NCI-H524 (cell line): ENCODE results near the gene TRIM9.

ENCODE experiments used
- DNase-seq, 2 experiments: peaks; one replicate each; lab custom pipeline; 2025; lab: John Stamatoyannopoulos, UW

Gene TRIM9

DNA sequence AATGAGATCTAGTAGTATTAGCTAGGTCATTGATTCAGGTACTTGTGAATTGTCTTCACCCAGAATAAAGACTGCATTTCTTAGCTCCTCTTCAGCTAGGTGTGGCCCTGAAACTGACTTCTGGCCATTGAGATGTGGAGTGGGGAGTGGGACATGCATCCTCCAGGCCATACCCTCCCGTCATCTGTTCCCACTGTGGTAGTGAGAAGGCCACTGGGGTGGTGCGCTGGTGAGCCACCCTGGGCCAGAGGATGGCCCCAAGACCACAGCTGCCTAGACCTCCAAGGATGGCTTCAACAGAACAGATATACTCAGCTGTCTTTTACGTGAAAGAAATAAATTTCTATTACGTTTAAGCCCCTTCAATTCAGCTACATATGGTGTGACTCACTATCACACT, 36.5 kb downstream of the TRIM9 start:
- no peak for DNase-seq

- peak in 1 of 2 experiments; percentile 10 for DNase-seq
Measured at GRCh38 chr14:51056421-51056820, 38.5 kb downstream of the TRIM9 start.

DNA sequence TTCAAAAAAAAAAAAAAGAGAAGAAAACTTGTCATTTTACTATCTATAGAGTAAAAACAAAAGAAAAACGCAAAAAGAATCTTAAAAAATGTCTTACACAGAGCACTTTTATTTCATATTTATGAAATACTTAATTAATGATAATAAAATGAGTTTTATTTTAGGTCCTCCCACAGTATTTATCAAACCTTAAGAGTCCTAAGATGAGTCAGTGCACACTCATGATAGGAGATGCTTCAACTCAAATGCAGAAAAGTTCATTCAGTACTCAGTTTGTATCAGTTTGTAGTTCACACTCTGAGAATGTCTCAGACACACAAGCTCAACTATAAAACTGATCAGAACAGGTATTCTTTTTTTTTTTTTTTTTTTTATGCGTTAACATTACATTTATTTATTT, 41.7 kb downstream of the TRIM9 start:
- DNase-seq, result no peak

GRCh38 chr14:51044961-51045360, 49.9 kb downstream of the TRIM9 start:
- DNase-seq, result no peak

DNA sequence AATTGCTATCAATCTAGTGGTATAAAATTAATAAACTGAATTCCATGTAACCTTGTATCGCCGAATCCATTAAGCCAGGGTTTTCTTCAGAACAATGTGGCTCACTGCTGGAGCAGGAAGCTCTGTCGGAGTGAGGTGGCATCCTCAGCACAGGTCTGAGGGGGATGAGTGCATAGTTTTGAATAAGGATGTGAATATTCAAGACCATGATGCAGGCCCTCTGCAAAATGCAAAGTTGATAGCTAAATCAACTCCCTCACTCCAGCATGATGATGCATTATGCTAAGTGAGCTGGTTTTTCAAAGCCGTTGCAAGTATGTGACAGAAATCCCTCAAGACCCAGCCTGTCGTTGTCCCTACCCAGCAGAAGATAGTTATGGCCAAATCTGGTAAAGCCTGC, 53.0 kb downstream of the TRIM9 start:
- no peak for DNase-seq

- DNase-seq, result no peak
Measured at GRCh38 chr14:51041108-51041531, 53.8 kb downstream of the TRIM9 start.

DNA sequence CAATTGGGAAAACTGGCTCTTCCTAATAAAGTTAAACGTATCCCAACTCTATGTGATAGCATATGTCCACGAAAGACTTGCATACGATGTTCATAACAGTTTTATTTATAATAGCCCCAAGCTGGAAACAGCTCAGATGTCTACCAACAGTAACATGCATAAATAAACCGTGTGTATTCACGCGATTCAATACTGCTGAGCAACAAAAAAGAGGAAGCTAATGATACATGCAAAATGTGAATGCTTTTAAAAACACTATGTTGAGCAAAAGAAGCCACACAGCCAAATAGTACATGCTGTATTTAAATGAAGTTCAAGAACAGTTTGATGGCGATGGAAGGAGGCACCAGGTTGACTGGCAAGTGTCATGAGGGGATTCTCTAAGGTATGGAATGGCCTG, 55.7 kb downstream of the TRIM9 start:
- DNase-seq, result no peak

- DNase-seq, result no peak
Measured at GRCh38 chr14:51035611-51036192, 59.2 kb downstream of the TRIM9 start.

DNA sequence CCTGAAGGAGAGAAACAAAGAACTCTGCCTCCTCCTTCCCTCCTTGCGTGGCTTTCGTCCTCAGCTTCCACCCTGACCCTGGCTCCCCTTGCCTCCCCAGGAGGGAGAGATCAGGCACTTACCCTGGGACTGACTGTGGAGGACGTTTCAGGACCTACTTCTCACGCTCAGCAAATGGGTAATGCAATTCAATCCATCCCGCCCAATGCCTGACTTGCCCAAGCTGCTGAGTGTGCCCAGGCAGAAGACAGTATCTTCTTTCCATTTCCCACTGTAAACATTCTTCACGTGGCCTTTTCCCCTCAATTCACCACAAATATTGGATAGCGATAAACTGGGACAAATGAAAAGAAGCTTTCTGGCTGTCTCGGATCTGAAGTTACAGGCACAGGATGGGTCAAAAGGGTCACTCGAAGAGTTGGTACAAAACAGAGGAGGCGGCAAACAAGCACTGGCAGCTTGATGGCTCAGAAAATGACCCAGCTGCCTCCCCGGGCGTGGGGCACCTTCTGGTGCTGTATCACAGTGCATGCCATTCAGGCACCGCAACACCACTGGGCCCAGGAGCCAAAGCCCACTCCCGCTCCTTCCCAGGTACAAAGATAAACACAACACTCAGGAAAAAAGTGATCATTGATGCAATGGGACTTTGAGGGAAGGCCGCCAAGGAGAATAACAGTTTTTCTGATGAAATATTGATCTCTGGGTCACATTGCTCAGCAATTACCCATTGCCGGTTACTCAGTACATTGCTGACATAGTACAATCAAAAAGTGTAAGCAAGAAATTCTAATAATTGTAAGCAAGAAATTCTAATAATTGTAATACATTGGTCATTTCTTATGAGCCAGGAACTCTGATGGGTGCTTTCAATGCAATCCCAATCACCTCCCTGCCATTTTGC, 65.8 kb downstream of the TRIM9 start:
- DNase-seq, result no peak

- no peak for DNase-seq
Measured at GRCh38 chr14:51028361-51028760, 66.5 kb downstream of the TRIM9 start.

GRCh38 chr14:51024377-51024776, 70.5 kb downstream of the TRIM9 start:
- no peak for DNase-seq

GRCh38 chr14:51023964-51024363, 70.9 kb downstream of the TRIM9 start:
- no peak for DNase-seq

- no peak for DNase-seq
Measured at GRCh38 chr14:51022769-51023168, 72.1 kb downstream of the TRIM9 start.

DNA sequence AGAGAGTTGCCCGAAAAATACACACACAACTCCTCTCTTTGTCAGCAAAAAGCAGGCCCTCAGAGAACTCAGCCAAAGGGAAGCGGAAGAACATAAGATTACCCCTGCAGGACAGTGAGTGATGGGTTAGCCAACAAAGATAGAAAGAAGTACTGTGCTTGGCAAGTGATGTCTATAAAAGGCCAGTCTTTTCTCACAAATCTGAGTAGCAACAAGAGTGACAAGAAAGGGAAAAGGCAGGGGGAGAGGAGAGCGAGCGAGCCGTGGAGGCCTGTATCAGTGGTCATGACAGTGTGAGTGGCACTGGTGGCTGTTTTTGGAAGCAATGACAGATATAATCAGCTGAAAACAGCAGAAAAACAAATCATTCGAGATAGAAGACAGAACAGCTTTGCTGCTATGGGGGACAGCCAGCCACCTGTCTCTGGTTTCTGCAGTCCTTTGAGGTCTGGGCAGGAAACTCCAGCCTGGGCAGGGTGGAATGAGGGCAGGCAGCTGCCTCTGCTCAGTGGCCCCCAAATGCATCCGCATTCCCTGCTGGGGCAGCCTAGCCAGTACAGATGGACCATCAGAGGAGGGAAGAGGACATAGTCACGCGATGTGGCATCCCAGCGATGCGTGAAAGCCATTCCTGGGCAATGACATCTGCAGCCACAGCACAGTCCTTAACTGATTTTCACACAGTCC, 74.7 kb downstream of the TRIM9 start:
- DNase-seq, result no peak

DNA sequence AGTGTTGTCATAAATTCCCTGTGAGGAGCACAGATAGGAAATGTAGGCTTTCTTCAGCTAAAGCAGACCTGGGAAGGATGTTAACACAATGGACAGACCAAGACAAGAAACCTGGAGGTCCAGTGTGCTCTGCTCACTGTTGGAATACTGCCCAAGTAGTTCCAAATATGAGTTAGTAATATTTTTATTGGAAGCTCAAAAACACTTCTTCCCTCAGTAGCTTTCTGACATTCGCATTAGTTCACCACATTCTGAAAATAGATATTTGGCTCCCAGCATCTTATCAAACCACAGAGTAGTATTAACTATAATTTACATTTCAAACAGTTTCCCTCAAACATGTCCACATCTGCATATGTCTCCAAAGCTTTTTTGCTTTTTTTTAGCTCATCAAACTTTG, 75.8 kb downstream of the TRIM9 start:
- no peak for DNase-seq

DNA sequence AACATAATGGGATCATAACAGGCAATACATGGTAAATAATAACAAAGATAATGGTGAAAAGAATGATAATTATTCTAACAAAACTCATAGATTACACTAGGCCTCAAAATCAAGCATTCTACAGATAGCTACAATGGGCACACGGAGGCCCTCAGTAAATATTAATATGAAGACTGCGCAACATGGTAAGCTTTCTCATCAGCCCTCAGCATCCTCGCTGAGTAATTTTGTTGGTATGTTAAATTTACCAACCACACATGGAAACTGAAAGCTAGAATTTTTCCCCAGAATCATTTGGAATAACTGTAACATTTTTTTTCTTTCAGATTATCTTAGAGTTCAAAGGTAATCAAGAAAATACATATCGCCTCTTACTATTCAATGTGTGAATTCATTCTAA, 76.4 kb downstream of the TRIM9 start:
- DNase-seq, result no peak

- DNase-seq, result peak; percentile 23 to 57
Measured at GRCh38 chr14:51014625-51015024, 80.3 kb downstream of the TRIM9 start.

DNA sequence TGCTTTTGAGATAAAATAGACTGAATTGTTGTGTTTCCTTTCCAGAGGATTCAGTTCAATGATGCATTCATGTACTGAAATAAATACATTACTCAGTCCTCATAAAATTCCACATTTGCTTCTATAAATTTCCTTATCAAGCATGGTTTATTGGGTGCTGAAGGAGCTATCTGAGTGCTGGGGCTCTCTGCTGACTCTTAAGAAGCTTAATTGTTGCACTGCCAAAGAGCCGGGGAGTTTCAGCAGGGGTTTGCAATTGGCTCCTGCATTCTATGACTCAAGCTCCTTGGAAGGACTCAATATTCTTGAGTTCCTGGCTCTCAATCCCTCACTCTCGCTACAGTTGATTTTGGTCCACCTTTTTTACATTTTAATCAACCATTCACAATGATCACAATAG, 80.8 kb downstream of the TRIM9 start:
- peak in 1 of 2 experiments; percentile 25 for DNase-seq

DNA sequence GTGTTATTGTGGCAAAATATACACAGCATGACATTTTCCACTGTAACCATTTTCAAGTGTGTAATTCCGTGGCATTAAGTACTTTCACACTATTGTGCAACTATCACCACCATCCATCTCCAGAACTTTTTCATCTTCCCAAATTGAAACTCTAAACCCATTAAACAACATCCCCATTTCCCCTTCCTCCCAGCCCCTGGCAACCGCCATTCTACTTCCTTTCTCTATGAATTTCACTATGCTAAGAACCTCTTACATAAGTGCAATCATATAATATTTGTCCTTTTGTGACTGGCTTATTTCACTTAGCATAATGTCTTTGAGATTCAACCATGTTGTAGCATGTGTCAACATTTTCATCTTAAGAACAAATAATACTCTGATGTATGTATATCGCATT, 82.8 kb downstream of the TRIM9 start:
- DNase-seq, result no peak

- no peak for DNase-seq
Measured at GRCh38 chr14:51008446-51008845, 86.5 kb downstream of the TRIM9 start.

GRCh38 chr14:51006781-51007211, 88.1 kb downstream of the TRIM9 start:
- DNase-seq, result peak; percentile 99

- DNase-seq, result no peak
Measured at GRCh38 chr14:51006324-51006723, 88.6 kb downstream of the TRIM9 start.
